Ovary (tissue), 3 donors: ENCODE measurements around the gene FSTL3.

Experiments used
- CTCF ChIP-seq, 3 donors: fragments of 450-650 bp in 2 of 3; fragments of 200-600 bp in 1 of 3; IDR thresholded peaks; one replicate each; pipeline versions ENCODE4 v1.5.1 to v1.8.0; 2016 to 2022; ENCODE audit warnings: antibody characterized with exemption in 3 of 3, mild to moderate bottlenecking in 1 of 3
- EP300 ChIP-seq: sonication (generic); formaldehyde crosslinking; IDR thresholded peaks from one replicate; pipeline ENCODE4 v1.6.1; 2017; ENCODE audit warnings: antibody characterized with exemption
- POLR2A ChIP-seq: fragments of 450-650 bp; IDR thresholded peaks from one replicate; pipeline ENCODE4 v1.6.1; 2017; ENCODE audit warnings: antibody characterized with exemption, mild to moderate bottlenecking, moderate library complexity
- donor health status: DM: no; HTN: no; CAD: no.

GRCh38 chr19:646779-647565, 29.2 kb upstream of the FSTL3 start:
- no peak for TF ChIP-seq CTCF (IDR thresholded peaks at IDR 0.05)
- TF ChIP-seq POLR2A: no peak
- no peak for TF ChIP-seq EP300
